ENCODE data around the gene CDH4. TPM values are rescaled to one million over a fixed set of nuclear protein-coding genes. Genes with fewer than 3 reads are reported as not detected.

The CDH4 gene
- total and polyA plus RNA-seq, 2 of the 8 experiments (the other 6 are each of a cell fraction or from before 2014, with no cell fraction given) = 4.3 to 7.9 TPM

DNA sequence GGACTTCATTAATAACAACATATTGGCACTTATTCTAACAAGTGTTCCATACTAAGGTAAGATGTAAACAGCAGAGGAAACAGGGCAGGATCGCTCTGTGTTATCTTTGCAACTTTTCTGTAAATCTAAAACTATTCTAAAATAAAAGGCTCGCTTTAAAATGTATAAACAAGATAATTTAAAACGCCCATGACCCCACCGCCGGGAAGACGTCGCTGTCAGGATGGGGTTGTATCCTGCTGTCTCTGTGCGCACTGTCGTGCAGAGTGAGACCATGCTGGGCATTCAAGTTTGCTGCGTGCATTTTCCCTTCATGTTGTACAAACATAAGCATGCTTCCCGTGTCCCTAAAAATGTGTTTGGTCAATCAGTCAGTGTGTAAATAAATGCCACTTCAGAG is 255.7 kb downstream of the CDH4 start:
- H2AFZ ChIP-seq (ENCODE audit: low read length) = no peak overlapping the region
- H4K20me1 ChIP-seq (replicated peaks in 1 of 2; ENCODE audit: control insufficient read depth in 1 of 2, insufficient read depth in 2 of 2, low read length in 2 of 2) = no peaks in the 10 kb centered on the region
- H3K4me2 ChIP-seq (ENCODE audit: insufficient read depth in 1 of 2, low read depth in 2 of 2, low read length in 2 of 2) = no peak overlapping the region
- H2BK15ac ChIP-seq (ENCODE audit: low read length) = no peak overlapping the region
- H4K8ac ChIP-seq (ENCODE audit: extremely low read depth, insufficient read depth, low read length) = no peak overlapping the region
- no peaks in the 10 kb centered on the region for H3K9me3 ChIP-seq (ENCODE audit: insufficient read depth in 2 of 2, low read depth in 1 of 2, low read length in 1 of 2)
- H3K23ac ChIP-seq (ENCODE audit: insufficient read length) = no peak overlapping the region
- whole genome bisulfite sequencing, 2 experiments (ENCODE audit: extremely low coverage in 1 of 2, insufficient coverage in 1 of 2, insufficient read length in 1 of 2, insufficient replicate concordance in 2 of 2, low coverage in 1 of 2, low lambda C conversion rate in 2 of 2, missing lambda C conversion rate in 1 of 2) = 92% methylated on average over 11 of the region's 11 CpGs; no CpG with 5 or more reads in 1 of the 2 experiments
- no peak overlapping the region for H2AK5ac ChIP-seq (ENCODE audit: low read depth, low read length)
- DNase-seq (ENCODE audit: low read depth in 1 of 2, low spot score in 2 of 2) = no peak
- H4K5ac ChIP-seq (ENCODE audit: insufficient read length, low read depth, low read length) = no peak overlapping the region
- POLR2A ChIA-PET (ENCODE audit: partially characterized antibody) = no interaction called here
- no peaks in the 10 kb centered on the region for H3K79me1 ChIP-seq (ENCODE audit: low read depth, low read length)
- H2BK5ac ChIP-seq (ENCODE audit: low read depth, low read length) = no peak overlapping the region
- H3K4me3 ChIP-seq (ENCODE audit: extremely low read depth in 1 of 4, insufficient read depth in 2 of 4, low read depth in 3 of 4, low read length in 4 of 4) = no peak overlapping the region
- no peak overlapping the region for H3K4ac ChIP-seq (replicated peaks; ENCODE audit: insufficient read length, low read depth, low read length)
- H3K14ac ChIP-seq (ENCODE audit: insufficient read length) = no peak overlapping the region
- no peak overlapping the region for H3K56ac ChIP-seq (replicated peaks; ENCODE audit: insufficient read length, low read depth, low read length)
- no peak overlapping the region for H3K18ac ChIP-seq (ENCODE audit: extremely low read depth, low read length)
- H2BK120ac ChIP-seq (replicated peaks; ENCODE audit: low read depth, low read length) = no peak overlapping the region
- no peak overlapping the region for H3K27ac ChIP-seq (ENCODE audit: low read depth, low read length)
- no peaks in the 10 kb centered on the region; the same call in 1 of the 2 replicates for H3K23me2 ChIP-seq (ENCODE audit: low read depth, low read length)
- H4K91ac ChIP-seq (replicated peaks; ENCODE audit: insufficient read length, low read length) = no peak overlapping the region
- no peaks in the 10 kb centered on the region for H3K36me3 ChIP-seq (ENCODE audit: control insufficient read depth in 2 of 4, insufficient read depth in 4 of 4, low read length in 3 of 4)
- H2BK12ac ChIP-seq (ENCODE audit: low read depth, low read length) = no peak overlapping the region
- no peak overlapping the region for H3K9ac ChIP-seq (replicated peaks in 1 of 4; ENCODE audit: extremely low read depth in 1 of 4, low read depth in 3 of 4, low read length in 3 of 4)
- no peaks in the 10 kb centered on the region for H3K79me2 ChIP-seq (ENCODE audit: control insufficient read depth in 1 of 2, insufficient read depth in 2 of 2, low read length in 2 of 2)
- no peak for FAIRE-seq
- CTCF ChIA-PET (ENCODE audit: partially characterized antibody) = interaction anchor here (1.1 kb wide), 1 partner anchor 245 kb away, joined by 3 read pairs; no protein-coding TSS in a partner anchor
- no peak overlapping the region for H2BK20ac ChIP-seq (ENCODE audit: low read length)
- peaks cover 0 to 6% (median 2%) of the 10 kb centered on the region in 4 experiments; a peak in 4 of 7 replicates for H3K4me1 ChIP-seq (replicated peaks in 1 of 4; ENCODE audit: control insufficient read depth in 3 of 4, insufficient read depth in 4 of 4, low read length in 3 of 4)
- H3K27me3 ChIP-seq (replicated peaks in 1 of 4; ENCODE audit: control insufficient read depth in 3 of 4, extremely low read depth in 1 of 4, insufficient read depth in 3 of 4, low read length in 3 of 4) = peaks cover 0 to 11% (median 0%) of the 10 kb centered on the region in 4 experiments; a peak in 4 of 7 replicates
- no peak for TF ChIP-seq CHD2 (IDR thresholded peaks at IDR 0.05; ENCODE audit: low read length)
- no peak for TF ChIP-seq RAD21 (IDR thresholded peaks at IDR 0.05 in 1 of 2, conservative IDR thresholded peaks at IDR 0.05 in 1 of 2; ENCODE audit: low read depth in 2 of 2, low read length in 2 of 2)
- no peak for TF ChIP-seq NANOG (IDR thresholded peaks at IDR 0.05; ENCODE audit: insufficient read depth, low read depth, low read length, poor library complexity, severe bottlenecking)
- no peak for TF ChIP-seq EP300 (IDR thresholded peaks at IDR 0.05; ENCODE audit: borderline replicate concordance in 1 of 2, low read depth in 2 of 2, low read length in 2 of 2)
- no peak for TF ChIP-seq TAF7 (optimal IDR thresholded peaks at IDR 0.05; ENCODE audit: borderline replicate concordance, low read depth, low read length)
- TF ChIP-seq MAX (IDR thresholded peaks at IDR 0.05) = no peak

Data from H1 (cell line).